Measurements from ENCODE around the gene MRPL39.

The MRPL39 gene

DNA sequence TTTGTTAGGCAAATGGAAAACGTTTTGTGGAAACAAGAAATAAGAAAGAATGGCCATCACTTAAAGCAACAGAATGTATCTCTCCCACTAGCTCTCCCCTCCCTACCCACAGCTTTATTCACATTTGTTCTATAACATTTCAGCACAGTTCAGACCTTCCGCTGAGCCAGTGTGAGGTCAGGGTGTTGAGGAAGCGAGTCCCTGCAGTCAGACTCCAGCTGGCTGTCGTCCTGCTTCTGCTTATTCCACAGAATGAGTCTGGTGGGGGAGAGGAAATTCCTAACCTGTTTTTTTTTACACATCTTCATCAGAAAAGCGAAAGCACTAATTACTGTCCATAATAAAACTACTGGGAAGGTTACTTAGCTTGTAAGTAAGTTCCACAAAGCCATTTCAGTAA lies 39.0 kb downstream of the MRPL39 start:
- DNase-seq (ENCODE audit: low spot score), result no peak

DNA sequence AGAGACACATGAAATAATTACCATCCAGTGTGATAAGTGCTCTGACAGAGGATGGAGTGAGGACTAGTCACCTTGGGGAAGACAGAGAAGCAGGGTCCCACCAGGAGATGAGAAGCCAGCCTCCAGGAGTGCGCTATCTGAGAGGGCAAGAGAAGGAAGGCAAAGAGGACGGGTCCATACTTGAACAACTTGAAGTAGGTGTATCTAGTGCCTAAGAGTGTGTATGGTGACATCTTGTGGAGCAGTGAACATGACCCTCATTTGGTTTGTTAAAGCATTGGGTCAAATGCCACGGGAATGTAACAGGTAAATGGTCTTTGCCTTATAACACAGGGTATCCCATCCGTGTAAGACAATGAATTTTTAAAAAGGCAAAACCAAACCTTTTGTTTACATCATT lies 39.8 kb downstream of the MRPL39 start:
- no peak for DNase-seq (ENCODE audit: low spot score)

DNA sequence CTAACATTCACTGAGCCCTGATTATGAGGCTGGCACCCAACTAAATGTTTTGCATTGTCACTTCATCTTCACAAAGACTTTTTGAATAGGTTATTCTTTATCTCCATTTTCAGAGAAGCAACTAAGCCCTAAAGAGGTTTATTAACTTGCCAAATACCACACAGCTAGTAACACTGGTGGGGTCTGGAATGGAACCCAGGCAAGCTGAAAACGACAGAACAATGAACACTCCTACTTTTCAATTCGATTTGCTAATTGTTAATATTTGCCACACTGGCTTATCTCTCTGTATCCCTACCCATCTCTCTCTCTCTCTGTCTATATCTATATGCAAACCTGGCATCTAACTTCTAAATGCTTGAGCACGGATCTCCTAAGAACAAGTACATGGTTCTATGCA lies 40.6 kb downstream of the MRPL39 start:
- no peak for DNase-seq (ENCODE audit: low spot score)

DNA sequence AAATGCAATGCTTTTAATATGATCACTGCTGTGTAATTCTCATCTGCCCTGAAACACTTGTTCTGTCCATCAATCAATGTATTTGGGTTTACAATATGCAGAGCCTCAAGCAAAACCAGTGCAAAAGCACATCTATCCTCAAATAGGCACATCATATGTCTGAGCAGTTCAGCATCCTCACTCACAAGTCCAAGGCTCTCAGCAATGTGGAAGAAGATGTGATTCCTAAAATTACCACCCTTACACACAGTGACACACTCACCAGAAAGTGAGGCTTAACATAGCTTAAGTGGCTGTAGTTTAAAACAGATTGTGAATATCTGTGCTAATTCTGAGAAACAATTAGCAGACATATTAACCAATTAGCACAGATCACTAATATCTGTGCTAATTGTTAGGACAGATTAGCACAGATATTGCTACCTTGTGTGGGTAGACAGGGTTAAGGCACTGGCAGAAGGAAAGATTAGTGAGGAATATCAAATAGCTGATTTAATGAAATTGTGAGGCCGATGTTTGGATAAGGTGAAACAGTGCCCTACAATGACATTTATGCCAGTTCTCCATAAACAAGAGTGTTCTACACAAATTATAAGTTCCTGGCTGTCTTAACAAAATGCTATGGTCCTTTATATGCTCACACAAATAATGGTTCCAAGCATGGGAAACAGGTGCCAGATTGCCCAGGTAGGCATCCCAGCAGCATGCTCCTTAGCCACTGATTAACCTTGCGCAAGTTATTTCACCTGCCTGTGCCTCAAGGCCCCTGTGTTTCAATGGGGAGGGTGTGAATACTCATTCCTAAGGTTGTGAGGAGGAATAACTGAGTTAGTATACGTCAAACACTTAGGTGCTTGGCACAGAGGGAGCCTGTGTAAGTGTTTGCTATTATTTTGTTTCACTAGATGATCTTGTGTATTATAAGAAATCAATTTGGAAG lies 41.7 kb downstream of the MRPL39 start:
- DNase-seq (ENCODE audit: low spot score), result no peak

DNA sequence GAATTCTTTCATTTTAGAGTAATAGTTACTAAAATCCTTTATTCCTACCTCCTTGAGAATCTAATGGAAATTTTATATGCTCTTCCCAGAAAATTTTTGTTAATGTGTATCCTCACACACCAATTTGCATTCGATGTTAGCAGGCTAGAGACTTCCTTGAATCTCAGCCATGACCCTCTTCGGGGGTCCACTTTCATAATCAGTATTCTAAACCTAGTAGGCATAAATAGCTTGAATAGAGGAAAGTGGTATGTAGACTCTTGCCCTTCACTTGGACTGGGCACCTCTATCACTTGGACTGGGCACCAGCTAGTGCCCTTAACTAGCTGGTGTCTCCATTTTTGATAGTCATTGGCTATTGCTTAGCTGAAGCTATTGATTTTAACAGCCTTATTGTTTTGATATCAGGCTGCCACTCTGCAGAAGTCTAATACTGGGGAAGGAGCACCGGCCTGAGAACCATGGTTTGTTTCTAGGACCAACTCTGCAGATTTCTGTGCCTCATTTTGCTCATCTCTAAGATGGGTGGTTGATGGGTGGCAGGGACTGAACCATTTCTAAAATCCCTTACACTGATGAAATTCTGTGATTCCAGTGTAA lies 42.8 kb downstream of the MRPL39 start:
- DNase-seq (ENCODE audit: low spot score), result no peak

DNA sequence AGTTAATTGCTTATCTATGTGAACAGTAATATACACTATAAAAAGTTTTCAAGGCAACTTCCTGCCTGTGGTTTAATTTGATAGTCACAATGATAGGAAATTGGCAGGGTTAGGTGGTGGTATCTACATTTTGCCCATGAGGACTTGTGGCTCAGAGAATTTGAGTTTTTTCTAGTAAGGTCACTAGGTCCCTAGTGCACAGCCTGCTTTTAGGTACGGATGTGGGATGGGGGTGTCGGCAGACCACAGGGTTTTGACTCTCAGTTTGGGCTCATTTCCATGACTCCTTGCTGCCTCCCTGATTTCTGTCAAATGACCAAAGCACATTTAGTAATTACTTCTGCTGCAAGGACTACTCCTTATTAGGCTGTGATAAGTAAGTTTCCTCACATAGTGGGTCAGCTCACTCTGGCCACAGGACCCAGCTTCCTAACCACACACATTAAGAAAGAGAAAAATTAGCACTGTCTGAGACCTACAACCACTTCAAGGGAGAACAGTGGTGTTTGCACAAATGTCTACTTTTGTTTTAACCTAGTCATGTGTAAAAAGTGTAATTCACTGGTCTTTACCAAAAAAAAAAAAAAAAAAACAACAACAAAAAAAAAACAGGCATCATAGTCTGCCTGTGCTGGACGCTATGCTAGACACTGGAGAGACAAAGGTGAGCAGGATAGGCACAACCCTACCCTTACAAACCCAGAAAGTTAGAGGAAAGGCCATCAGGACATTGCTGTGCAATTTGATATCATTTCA lies 43.7 kb downstream of the MRPL39 start:
- DNase-seq (ENCODE audit: low spot score), result no peak

DNA sequence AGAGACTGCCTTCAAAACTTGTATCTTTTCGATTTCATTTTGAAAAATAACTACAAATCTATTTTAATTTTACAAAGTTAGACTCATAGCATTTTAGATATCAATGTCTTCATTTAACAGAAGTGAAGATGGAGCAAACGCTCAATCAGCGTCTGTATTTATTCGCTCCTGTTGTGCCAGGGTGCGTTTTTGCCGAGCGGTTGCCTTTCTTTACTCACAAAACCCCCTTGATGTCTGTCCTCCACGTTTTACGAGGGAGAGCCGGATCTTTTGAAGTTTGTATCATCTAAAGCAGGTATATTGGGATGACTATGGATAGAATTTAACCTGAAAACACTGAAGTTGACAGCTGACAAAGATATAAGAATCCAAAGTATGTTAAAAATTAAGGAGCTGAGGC lies 44.6 kb downstream of the MRPL39 start:
- no peak for DNase-seq (ENCODE audit: low spot score)

DNA sequence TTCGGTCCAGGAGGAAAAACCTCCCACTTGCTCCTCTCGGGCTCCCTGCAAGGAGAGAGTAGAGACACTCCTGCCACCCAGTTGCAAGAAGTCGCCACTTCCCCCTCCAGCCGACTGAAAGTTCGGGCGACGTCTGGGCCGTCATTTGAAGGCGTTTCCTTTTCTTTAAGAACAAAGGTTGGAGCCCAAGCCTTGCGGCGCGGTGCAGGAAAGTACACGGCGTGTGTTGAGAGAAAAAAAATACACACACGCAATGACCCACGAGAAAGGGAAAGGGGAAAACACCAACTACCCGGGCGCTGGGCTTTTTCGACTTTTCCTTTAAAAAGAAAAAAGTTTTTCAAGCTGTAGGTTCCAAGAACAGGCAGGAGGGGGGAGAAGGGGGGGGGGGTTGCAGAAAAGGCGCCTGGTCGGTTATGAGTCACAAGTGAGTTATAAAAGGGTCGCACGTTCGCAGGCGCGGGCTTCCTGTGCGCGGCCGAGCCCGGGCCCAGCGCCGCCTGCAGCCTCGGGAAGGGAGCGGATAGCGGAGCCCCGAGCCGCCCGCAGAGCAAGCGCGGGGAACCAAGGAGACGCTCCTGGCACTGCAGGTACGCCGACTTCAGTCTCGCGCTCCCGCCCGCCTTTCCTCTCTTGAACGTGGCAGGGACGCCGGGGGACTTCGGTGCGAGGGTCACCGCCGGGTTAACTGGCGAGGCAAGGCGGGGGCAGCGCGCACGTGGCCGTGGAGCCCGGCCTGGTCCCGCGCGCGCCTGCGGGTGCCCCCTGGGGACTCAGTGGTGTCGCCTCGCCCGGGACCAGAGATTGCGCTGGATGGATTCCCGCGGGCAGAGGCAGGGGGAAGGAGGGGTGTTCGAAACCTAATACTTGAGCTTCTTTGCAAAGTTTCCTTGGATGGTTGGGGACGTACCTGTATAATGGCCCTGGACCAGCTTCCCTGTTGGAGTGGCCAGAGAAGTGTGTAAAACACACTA lies 45.3 kb downstream of the MRPL39 start:
- DNase-seq (ENCODE audit: low spot score), result no peak

DNA sequence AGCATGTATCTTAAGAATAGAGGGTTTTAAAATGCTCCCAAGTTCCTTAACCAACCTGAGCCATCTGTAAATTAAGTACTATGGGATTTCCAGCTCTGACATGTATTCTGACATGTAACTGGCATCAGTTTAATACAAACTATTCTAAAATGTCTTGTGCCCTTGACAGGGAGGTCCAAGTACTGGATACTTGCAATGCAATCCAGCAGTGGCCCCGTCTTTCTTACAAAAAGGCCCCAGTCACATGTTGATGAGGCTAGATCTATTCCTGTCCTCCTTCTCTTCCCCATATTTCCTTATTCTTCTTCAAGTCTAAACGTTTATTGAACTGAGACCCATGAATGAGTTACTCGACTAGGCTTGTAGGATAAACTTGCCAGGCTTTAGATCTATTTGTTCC lies 46.4 kb downstream of the MRPL39 start:
- no peak for DNase-seq (ENCODE audit: low spot score)

DNA sequence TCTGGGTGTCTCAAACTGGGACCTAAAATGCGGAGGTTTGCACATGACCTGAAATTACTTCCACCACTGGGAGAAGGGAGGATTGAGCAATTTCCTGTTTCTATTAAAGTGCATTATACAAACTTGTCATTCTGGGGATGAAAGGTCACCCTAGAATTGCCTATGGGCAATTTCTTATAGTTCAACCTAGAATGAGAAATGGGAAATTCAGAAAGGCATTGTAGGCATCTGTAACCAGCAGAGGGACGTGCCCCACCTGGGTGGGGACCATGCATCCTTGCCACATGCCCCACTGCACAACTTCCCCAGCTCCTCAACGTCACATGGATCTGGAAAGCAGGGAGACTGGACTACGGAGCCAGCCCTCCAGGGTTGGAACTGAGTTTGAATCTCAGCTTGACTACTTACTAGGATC lies 47.0 kb downstream of the MRPL39 start:
- DNase-seq (ENCODE audit: low spot score), result no peak

DNA sequence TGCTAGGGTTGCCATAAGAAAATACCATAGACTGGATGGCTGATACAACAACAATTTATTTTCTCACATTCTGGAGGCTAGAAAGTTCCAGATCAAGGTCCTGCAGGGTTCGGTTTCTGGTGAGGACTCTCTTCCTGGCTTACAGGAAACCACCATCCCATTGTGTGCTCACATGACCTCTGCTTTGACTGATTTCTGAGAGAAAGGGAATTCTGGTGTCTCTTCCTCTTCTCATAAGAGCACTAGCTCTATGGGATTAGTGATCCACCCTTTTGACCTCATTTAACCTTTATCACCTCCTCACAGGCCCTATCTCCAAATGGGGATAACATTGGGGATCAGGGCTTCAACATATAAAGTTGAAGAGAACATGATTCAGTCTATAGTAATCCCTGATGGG lies 47.5 kb downstream of the MRPL39 start:
- DNase-seq (ENCODE audit: low spot score), result no peak

DNA sequence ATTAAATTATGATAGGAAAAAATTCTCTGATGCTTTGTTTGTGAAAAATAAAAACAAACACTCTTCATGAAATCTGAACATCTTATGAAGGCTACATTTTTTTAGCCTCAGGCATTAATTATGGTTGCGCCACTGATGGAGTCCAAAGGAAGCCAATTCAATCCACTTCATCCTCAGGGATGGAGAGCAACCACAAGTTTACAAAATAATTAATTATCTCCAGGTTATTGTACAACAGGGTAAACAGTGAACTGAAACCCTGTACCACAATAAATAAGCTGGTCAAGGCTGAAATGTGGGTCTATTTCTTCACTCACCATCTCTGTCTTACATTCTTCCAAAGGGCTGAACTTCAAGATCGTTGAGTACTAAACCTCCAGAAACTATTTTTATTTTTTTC lies 49.2 kb downstream of the MRPL39 start:
- DNase-seq (ENCODE audit: low spot score), result no peak

DNA sequence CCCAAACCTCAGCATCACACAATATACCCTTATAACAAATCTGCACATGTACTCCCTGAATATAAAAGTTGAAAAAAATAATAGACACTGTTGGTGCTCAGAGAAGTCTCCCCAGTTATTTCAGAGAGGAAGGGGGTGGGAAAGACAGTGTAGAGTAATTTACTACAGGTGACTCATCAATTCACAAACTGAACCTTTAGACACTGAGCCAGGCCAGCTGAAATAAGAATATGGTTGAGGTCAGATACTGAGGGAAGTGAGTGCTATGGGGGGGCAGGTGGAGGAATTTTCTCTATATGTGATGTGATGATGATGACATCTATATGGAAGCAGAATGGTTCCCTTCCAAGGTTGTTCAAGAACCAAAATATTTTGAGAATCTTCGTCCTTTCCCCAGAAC lies 50.1 kb downstream of the MRPL39 start:
- DNase-seq (ENCODE audit: low spot score), result no peak

DNA sequence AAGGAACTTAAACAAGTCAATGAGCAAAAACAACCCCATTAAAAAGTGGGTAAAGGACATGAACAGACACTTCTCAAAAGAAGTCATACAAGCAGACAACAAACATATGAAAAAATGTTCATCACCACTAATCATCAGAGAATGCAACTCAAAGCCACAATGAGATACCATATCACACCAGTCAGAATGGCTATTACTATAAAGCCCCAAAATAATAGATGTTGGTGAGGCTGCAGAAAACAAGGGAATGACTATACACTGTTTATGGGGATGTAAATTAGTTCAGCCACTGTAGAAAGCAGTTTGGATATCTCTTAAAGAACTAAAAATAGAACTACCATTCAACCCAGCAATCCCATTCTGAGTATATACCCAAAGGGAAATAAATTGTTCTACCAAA lies 51.2 kb downstream of the MRPL39 start:
- no peak for DNase-seq (ENCODE audit: low spot score)

DNA sequence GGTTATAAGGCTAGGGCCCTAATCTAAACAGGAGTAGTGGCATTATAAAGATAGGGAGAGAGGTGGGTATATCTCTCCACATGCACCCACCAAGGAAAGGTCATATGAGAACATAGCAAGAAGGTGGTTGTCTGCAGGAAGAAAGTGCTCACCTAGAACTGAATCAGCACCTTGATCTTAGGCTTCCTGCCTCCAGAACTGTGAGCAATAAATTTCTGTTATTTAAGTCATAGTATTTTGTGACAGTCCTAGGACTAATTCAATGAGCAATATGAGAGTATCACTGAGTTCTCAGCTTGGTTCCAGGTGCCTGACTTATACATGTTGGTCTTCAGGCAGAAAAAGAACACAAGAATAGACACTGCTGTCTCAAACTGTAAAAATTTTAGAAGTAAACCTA lies 51.8 kb downstream of the MRPL39 start:
- no peak for DNase-seq (ENCODE audit: low spot score)

DNA sequence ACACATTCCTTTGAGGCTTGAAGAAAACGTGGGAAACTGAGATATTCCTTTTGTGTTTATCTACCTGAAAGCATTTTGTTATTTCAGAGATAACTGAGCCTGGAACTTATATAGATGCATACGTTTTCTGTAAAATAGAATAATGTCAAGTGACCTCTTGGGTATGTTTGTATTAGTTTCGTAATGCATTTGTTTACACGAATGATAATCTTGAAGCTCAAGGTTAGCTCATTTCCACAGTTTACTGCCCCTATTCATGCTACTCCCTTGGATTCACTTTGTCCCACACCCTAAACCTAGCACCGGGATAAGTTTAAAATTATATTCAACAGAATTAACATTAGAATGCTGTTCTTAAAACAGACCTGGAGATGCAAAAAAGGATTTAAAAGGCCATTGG lies 54.4 kb downstream of the MRPL39 start:
- no peak for DNase-seq (ENCODE audit: low spot score)

DNA sequence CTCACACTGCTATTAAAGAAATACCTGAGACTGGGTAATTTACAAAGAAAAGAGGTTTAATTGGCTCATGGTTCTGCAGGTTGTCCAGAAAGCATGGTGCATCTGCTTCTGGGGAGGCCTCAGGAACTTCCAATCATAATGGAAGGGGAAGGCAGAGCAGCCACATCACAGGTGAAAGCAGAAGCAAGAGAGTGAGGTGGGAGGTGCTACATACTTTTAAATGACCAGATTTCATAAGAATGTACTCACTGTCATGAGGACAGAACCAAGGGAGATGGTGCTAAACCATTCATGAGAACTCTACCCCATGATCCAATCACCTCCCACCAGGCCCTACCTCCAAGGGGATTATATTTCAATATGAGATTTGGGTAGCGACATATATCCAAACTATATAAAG lies 55.7 kb downstream of the MRPL39 start:
- no peak for DNase-seq (ENCODE audit: low spot score)

DNA sequence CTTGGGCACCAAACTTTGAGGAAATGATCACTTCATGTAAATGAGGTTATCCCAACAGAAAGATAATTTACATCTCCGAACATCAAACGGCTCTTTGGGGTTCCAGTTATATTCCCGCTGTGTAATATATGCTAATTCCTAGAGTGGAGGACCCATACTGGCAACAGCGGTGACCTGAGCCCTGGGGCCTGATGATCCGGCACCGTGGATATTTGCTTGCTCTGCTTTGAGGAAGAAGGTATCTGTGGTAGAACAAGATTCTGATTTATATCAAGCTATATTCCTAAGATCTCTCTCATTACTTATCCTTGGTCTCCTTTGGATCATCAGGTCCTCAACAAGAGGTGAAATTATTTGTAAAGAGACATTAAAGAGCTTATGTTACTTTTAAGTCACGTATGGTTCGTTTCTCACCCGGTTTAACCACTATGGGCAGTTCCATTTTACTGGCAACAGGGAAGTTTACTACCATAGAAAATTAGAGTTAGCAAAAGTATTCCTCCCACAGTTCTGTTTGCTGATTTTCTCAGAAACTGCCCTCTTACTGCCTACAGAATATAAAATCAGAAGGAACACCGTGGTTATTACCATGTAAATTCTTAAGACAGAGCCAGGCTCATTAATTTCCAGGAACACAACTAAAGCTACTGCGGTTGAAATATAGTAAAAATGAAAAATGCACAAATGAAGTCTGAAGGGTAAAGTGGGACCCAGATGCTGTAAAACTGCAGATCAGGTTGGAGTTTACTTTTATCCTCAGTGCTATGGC lies 56.7 kb downstream of the MRPL39 start:
- DNase-seq (ENCODE audit: low spot score), result no peak

DNA sequence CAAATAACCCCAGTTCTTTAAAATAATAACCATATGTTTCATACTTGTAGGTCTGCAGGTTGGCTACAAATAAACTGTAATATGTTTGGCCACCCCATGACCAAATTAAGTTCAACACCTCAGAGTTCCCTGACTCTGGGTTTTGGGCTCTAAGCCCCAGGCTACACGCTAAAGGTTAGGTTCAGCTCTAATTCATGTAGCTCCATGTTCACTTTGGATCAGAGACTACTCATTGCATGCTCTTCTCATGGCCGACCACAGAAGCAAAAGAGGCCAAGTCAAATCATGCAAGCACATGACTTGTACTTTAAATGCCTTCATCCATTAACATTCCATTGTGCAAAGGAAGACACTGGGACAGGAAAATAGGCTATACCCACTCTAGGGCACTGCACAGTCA lies 66.2 kb downstream of the MRPL39 start:
- no peak for DNase-seq (ENCODE audit: low spot score)

DNA sequence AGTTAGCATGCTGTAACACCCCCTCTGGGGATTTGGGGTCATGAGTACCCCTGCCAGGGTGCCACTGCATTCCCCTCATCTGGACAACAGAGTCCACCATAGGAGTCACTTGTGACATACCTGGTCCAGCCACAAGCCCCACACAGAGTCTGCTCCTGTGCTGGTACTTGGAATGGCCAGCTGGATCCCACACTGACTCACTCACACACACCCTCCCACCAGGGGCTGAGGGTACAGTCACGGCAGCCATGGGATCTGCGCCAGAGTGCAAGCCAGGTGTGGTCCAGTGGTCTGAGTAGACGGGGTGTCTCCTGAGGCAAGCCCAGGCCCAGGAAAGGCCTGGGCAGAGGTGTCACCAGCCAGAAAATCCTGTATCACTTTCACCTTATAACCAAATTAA lies 67.7 kb downstream of the MRPL39 start:
- DNase-seq (ENCODE audit: low spot score), result no peak

DNA sequence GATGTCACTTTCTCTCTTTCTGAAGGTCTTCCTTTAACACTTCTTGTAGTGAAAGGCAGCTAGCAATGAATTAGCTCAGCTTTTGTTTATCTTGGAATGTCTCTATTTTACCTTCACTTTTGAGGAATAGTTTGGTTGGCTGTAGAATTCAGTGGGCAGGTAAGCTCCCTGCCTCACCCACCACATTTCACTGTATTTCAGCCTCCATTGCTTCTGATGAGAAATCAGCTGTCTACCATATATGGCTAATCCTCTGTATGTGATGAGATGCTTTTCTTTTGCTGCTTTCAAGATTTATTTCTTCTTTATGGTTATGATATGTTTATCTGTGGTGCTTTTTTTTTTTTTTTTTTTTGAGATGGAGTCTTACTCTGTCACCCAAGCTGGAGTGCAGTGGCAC lies 70.1 kb downstream of the MRPL39 start:
- no peak for DNase-seq (ENCODE audit: low spot score)

All from cerebellar cortex (tissue), 1 donor.